PC-3 (cell line): Measurements from ENCODE around the gene ZNF518B.

Source experiments
- CTCF ChIP-seq: fragments of 300-600 bp; sonication (generic); conservative IDR thresholded peaks from 2 replicates; pipeline ENCODE4 v1.5.1; 2017; ENCODE audit warnings: antibody characterized with exemption, low read depth, mild to moderate bottlenecking, low read length
- EZH2 ChIP-seq: fragments of 300-600 bp; sonication (generic); IDR thresholded peaks from one replicate; pipeline ENCODE4 v1.6.1; 2017; ENCODE audit warnings: antibody characterized with exemption, mild to moderate bottlenecking, low read length; ENCODE audit not compliant: unreplicated experiment

- TF ChIP-seq CTCF (no peak), EZH2 (no peak)
Observed at GRCh38 chr4:10395971-10396580, 61.1 kb downstream of the ZNF518B start.
